Retinal pigment epithelial cell (primary cell): ENCODE results near the gene WASF2.
A peak's percentile ranks its signal among the peaks of the same experiment; 100 is the strongest.

Source experiments
- DNase-seq: peaks from one replicate; pipeline ENCODE4 v3.0.0-alpha.2; 2010; ENCODE audit warnings: low read depth
- H3K4me3 ChIP-seq: 2 replicates; pipeline ENCODE4 v1.5.1; 2011; ENCODE audit warnings: mild to moderate bottlenecking, low read length, control low read depth, moderate library complexity
- CTCF ChIP-seq: conservative IDR thresholded peaks from 2 replicates; pipeline ENCODE4 v1.5.1; 2011; ENCODE audit warnings: low read depth, low read length, control low read depth, inconsistent platforms

Gene WASF2

DNA sequence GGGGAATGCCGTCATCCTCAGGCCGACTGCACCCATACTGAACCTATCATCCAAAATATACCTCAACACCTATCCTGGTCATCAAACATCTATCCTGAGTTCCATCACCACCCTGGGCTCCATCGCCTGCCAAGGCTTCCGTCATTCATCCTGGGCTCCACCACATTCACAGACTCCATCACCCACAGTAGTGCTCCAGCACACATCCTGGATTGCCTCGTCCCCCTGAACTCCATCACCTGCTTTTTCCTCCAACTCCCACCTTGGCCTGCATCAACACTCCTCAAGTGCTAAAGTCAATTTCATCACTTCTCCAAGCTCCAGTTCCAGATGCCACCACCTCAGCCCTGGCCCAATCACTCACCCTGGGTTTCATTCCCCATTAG, 131.0 kb downstream of the WASF2 start:
- no peak for DNase-seq
- TF ChIP-seq CTCF = no peak
- H3K4me3 ChIP-seq = no peak overlapping the region

GRCh38 chr1:27358038-27358927, 131.7 kb downstream of the WASF2 start:
- no peak for DNase-seq
- no peak for TF ChIP-seq CTCF
- H3K4me3 ChIP-seq = no peak overlapping the region

DNA sequence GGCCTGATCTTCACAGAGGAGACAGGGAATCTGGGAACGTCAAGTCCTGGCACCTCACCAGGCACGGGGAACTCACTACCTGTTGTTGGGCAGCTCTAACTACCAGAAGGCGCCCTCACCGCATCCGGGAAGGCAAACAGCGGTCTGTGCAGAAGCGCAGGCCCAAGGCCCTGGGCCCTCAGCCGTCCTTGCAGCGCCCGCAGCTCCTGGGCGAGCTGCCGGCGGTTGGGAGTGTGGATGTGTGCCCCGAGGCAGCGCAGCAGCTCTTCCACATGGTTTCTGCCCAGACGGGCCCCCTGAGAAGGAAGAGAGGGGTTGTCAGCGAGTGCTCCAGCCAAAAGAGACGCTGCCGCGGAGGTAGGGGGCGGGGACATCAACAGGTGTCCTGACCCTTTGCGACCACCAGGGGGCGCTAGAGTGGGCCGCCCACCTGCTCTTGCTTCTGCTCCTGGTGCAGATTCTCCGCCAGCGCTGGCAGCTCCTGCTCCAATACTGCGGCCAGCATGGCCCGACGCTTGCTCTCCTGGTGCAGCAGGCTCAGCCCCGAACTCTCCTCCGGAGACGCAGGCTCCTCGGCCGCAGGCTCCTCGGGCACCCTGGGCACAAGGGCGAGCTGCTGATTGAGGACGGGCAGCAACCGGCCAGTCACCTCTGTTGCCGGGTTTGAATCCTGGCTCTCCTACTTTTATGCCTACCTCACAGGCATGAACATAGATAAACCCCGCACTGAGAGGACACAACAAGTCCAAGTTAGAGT, 132.5 kb downstream of the WASF2 start:
- no peak for DNase-seq
- no peak overlapping the region for H3K4me3 ChIP-seq

DNA sequence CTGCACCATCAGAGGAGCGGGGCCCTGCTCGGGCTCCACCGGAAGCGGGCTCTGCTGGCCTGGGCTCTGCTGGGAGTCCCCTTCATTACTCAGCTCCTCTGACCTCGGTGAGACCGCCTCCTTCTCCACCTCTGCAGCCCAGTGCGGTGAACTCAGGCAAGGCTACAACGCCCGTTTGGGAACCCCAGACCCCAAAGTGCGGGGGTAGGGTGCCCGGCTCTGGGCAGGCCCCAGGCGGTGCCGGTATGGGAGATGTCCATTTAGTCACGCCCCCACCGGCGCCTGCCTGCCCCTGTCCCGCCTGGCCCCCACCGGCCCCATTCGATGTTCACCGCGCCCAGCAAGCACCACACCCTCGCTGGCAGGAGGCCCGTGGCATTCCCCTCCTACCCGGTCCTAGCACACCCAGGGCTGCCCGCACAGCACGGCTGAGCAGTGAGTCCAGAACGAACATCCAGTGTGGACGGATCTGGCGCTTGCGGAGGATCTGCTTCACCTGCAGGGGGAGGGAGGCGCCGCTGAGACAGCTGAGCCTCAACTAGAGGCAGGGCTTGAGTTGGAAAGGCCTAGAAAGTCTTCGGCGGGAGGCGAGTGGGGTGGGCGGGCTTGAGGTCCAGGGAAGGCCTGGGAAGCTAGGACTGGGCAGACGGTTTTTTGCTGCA, 133.2 kb downstream of the WASF2 start:
- no peak for DNase-seq
- TF ChIP-seq CTCF = peak; percentile 3
- H3K4me3 ChIP-seq = no peak overlapping the region

More for the DNA sequence above, 132.5 kb downstream of the WASF2 start:
- peak; percentile 87 for TF ChIP-seq CTCF

DNA sequence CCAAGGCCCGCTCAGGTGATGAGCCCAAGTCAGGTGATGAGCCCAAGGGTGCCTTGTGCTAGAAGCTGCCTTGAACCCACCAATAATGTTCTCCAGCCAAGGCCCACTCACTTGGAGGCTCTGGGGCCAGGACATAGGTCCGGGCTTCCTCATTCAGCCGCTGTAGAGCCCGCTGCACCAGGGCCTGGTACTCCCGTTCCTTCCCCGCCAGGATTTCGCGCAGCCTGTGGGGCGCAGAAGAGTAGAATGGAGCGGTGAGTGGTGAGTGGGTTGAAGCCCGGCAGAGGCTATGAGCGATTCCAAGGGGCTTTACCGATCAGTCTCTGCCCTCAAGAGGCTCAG, 133.7 kb downstream of the WASF2 start:
- DNase-seq = no peak
- TF ChIP-seq CTCF = no peak
- no peak overlapping the region for H3K4me3 ChIP-seq

DNA sequence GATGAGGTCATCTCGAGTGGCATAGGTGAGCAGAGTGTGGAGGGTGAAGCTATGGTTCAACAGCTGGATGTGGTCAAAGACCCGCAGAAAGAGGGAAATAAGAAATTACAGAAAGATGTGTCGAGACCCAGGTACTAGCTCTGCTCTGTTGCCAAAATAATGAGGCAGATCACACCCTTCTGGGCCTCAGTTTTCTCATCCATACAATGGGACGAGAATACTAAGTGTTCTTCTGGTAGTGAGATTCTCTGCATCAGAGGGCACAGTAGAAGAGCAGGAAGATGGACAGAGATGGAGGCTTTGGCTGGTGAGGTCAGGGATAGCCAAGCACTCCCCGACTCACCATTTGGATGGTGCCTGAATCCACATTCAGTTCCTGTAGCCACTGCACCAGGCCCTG, 134.3 kb downstream of the WASF2 start:
- no peak for TF ChIP-seq CTCF
- H3K4me3 ChIP-seq = no peak overlapping the region
- no peak for DNase-seq
